GM23338 (cell line): Measurements from ENCODE around the gene GNPTAB. TPM values are rescaled to one million over a fixed set of nuclear protein-coding genes. Genes with fewer than 3 reads are reported as not detected.

ENCODE experiments used
- ATAC-seq: fragments of 200-7000 bp; cut with Tn5 transposase; 3 replicates; pipeline ENCODE4 v1.9.1; 2020
- DNase-seq: peaks from one replicate; pipeline ENCODE4 v3.0.0-alpha.2; 2015; ENCODE audit warnings: low spot score
- H2AFZ ChIP-seq: fragments of 200-600 bp; sonication (generic); 2 replicates; pipeline ENCODE4 v1.8.0; 2016; ENCODE audit warnings: antibody characterized with exemption, mild to moderate bottlenecking, moderate library complexity
- H3F3A ChIP-seq: fragments of 200-600 bp; sonication (generic); replicated peaks from 2 replicates; pipeline ENCODE4 v1.8.0; 2017; ENCODE audit warnings: antibody characterized with exemption, mixed run types, low read depth
- H3K27ac ChIP-seq: fragments of 200-600 bp; sonication (generic); 2 replicates; pipeline ENCODE4 v1.6.1; 2016; ENCODE audit warnings: low read depth
- H3K27me3 ChIP-seq: fragments of 200-600 bp; sonication (generic); 2 replicates; pipeline ENCODE4 v1.8.0; 2016; ENCODE audit warnings: mild to moderate bottlenecking, mixed run types, moderate library complexity; ENCODE audit not compliant: insufficient read depth
- H3K36me3 ChIP-seq: fragments of 200-600 bp; sonication (generic); 2 replicates; pipeline ENCODE4 v1.8.0; 2016; ENCODE audit warnings: mild to moderate bottlenecking; ENCODE audit not compliant: insufficient read depth
- H3K4me1 ChIP-seq: fragments of 200-600 bp; sonication (generic); 2 replicates; pipeline ENCODE4 v1.8.0; 2016; ENCODE audit warnings: mild to moderate bottlenecking, moderate library complexity; ENCODE audit not compliant: insufficient read depth
- H3K4me2 ChIP-seq: fragments of 200-600 bp; sonication (generic); 2 replicates; pipeline ENCODE4 v1.7.1; 2017; ENCODE audit warnings: mixed run types
- H3K4me3 ChIP-seq: fragments of 200-600 bp; sonication (generic); 2 replicates; pipeline ENCODE4 v1.6.1; 2016; ENCODE audit warnings: mixed run types
- H3K79me2 ChIP-seq: fragments of 200-600 bp; sonication (generic); replicated peaks from 2 replicates; pipeline ENCODE4 v1.8.0; 2017; ENCODE audit warnings: mild to moderate bottlenecking; ENCODE audit not compliant: insufficient read depth
- H3K9me2 ChIP-seq: fragments of 200-600 bp; sonication (generic); 2 replicates; pipeline ENCODE4 v1.8.0; 2017; ENCODE audit not compliant: insufficient read depth
- H4K20me1 ChIP-seq: fragments of 200-600 bp; sonication (generic); replicated peaks from 2 replicates; pipeline ENCODE4 v1.8.0; 2017; ENCODE audit warnings: mild to moderate bottlenecking; ENCODE audit not compliant: insufficient read depth
- H3K27ac Mint-ChIP-seq: 2 replicates; pipeline ENCODE4 v1.8.0; 2020; ENCODE audit warnings: inconsistent platforms, mild to moderate bottlenecking, moderate library complexity, mixed read lengths
- H3K27me3 Mint-ChIP-seq: 3 replicates; pipeline ENCODE4 v1.8.0; 2022; ENCODE audit warnings: low read depth, mild to moderate bottlenecking, moderate library complexity, mixed read lengths, inconsistent platforms; ENCODE audit not compliant: insufficient read depth, poor library complexity
- H3K36me3 Mint-ChIP-seq: 3 replicates; pipeline ENCODE4 v1.8.0; 2021; ENCODE audit warnings: low read depth, mild to moderate bottlenecking, inconsistent platforms, moderate library complexity, mixed read lengths
- H3K4me1 Mint-ChIP-seq: 3 replicates; pipeline ENCODE4 v1.8.0; 2020; ENCODE audit warnings: mild to moderate bottlenecking, inconsistent platforms, mixed read lengths
- H3K4me3 Mint-ChIP-seq: 3 replicates; pipeline ENCODE4 v1.8.0; 2021; ENCODE audit warnings: moderate library complexity, mild to moderate bottlenecking, inconsistent platforms, mixed read lengths
- H3K9me3 Mint-ChIP-seq: 3 replicates; pipeline ENCODE4 v1.8.0; 2020; ENCODE audit warnings: moderate library complexity, mild to moderate bottlenecking, inconsistent platforms, mixed read lengths
- CTCF ChIP-seq, 2 experiments: fragments of 200-600 bp in 1 of 2; sonication (generic) in 1 of 2; conservative IDR thresholded peaks; 2 replicates each; pipeline versions ENCODE4 v1.5.1 to v1.6.1; 2016 to 2017; ENCODE audit warnings: antibody characterized with exemption in 2 of 2, low read depth in 2 of 2, mild to moderate bottlenecking in 2 of 2, moderate library complexity in 1 of 2
- ETS1 ChIP-seq: IDR thresholded peaks from 2 replicates; pipeline ENCODE4 v1.6.1; 2016; ENCODE audit warnings: antibody characterized with exemption
- EZH2 ChIP-seq: fragments of 200-600 bp; sonication (generic); IDR thresholded peaks from one replicate; pipeline ENCODE4 v1.8.0; 2017; ENCODE audit warnings: antibody characterized with exemption, mild to moderate bottlenecking, low read depth; ENCODE audit not compliant: unreplicated experiment
- EZH2phosphoT487 ChIP-seq: fragments of 200-600 bp; sonication (generic); IDR thresholded peaks from one replicate; pipeline ENCODE4 v1.8.1; 2018; ENCODE audit warnings: antibody characterized with exemption; ENCODE audit not compliant: unreplicated experiment
- JUNB ChIP-seq: IDR thresholded peaks from one replicate; pipeline ENCODE4 v1.6.1; 2016; ENCODE audit warnings: antibody characterized with exemption; ENCODE audit not compliant: unreplicated experiment
- NANOG ChIP-seq: IDR thresholded peaks from 2 replicates; pipeline ENCODE4 v1.6.1; 2016; ENCODE audit warnings: antibody characterized with exemption, borderline replicate concordance
- POLR2AphosphoS5 ChIP-seq: IDR thresholded peaks from 2 replicates; pipeline ENCODE4 v1.6.1; 2016; ENCODE audit warnings: antibody characterized with exemption, low read depth
- REST ChIP-seq: IDR thresholded peaks from one replicate; pipeline ENCODE4 v1.6.1; 2018; ENCODE audit warnings: antibody characterized with exemption; ENCODE audit not compliant: unreplicated experiment
- ZNF114 ChIP-seq: fragments of 250-450 bp; sonication (Bioruptor Pico); IDR thresholded peaks from 2 replicates; pipeline ENCODE4 v1.5.0; 2020; ENCODE audit warnings: mild to moderate bottlenecking, moderate library complexity
- polyA plus RNA-seq: library from polyadenylated mRNA; unstranded; fragments of >200 nt; fragmentation: Nextera tagmentation; extraction: Ambion mirVana; gene quantifications from 2 replicates; pipeline ENCODE4 v1.2.1, GENCODE V29; 2016
- total RNA-seq: library from RNA; depleted of rRNA; stranded (reverse); fragments of >200 nt; shearing (Covaris generic); gene quantifications from 2 replicates; pipeline ENCODE4 v1.2.3, GENCODE V29; 2014

Gene GNPTAB
- total and polyA plus RNA-seq, 2 experiments from 2014 or later, result 23.6 to 58.3 TPM

GRCh38 chr12:101697197-101697929 lies 133.4 kb downstream of the GNPTAB start, which contains the start of gene CHPT1:
Gene CHPT1 (plus strand): TSS chr12:101697640. CDS start chr12:101697862, 222 bp downstream.
- no peaks in the 10 kb centered on the region for H3K9me2 ChIP-seq
- H3K4me3 Mint-ChIP-seq, result peak within 1 kb of the TSS; percentile 89
- H3K27me3 ChIP-seq, result peaks cover 29% of the 10 kb centered on the region
- no peaks in the 10 kb centered on the region for H3K36me3 ChIP-seq
- peaks cover 18% of the 10 kb centered on the region; the same call in 1 of the 2 replicates for H3K4me1 ChIP-seq
- 0 out of 2 replicates have a peak, but pooled peaks cover 4% of the 10 kb centered on the region for H3F3A ChIP-seq
- H3K79me2 ChIP-seq, result peaks cover 36% of the 10 kb centered on the region
- peaks cover 21% of the 10 kb centered on the region for H3K4me1 Mint-ChIP-seq
- H3K27ac ChIP-seq, result no peak within 1 kb of the TSS
- no peaks in the 10 kb centered on the region for H3K36me3 Mint-ChIP-seq
- H3K4me2 ChIP-seq, result peak within 1 kb of the TSS; percentile 98
- 0 out of 2 replicates have a peak, but pooled peaks cover 2% of the 10 kb centered on the region for H4K20me1 ChIP-seq
- H3K27ac Mint-ChIP-seq, result peak within 1 kb of the TSS; percentile 52; the same call in 1 of the 2 replicates
- no peak for TF ChIP-seq NANOG
- peak; percentile 42; the same call in 1 of the 2 replicates for TF ChIP-seq POLR2AphosphoS5
- H3K27me3 Mint-ChIP-seq, result peaks cover 22% of the 10 kb centered on the region
- ATAC-seq (peak; percentile 78), DNase-seq (peak; percentile 85)
- peak within 1 kb of the TSS; percentile 95 for H3K4me3 ChIP-seq
- H3K9me3 Mint-ChIP-seq, result no peaks in the 10 kb centered on the region; the same call in 2 of the 3 replicates
- H2AFZ ChIP-seq, result peak within 1 kb of the TSS; percentile 100

- Histone ChIP-seq H3K4me2 (peak overlapping the region; percentile 98), H3K4me1 (peaks cover 18% of the 10 kb centered on the region; the same call in 1 of the 2 replicates), H3K27me3 (peaks cover 29% of the 10 kb centered on the region), H3F3A (0 out of 2 replicates have a peak, but pooled peaks cover 4% of the 10 kb centered on the region), H3K36me3 (no peaks in the 10 kb centered on the region), H4K20me1 (0 out of 2 replicates have a peak, but pooled peaks cover 2% of the 10 kb centered on the region), H3K27ac (no peak overlapping the region), H2AFZ (peak overlapping the region; percentile 100), H3K9me2 (no peaks in the 10 kb centered on the region), H3K4me3 (peak overlapping the region; percentile 95), H3K79me2 (peaks cover 28% of the 10 kb centered on the region)
- DNase-seq (peak; percentile 8), ATAC-seq (no peak; the same call in 1 of the 3 replicates)
- TF ChIP-seq EZH2 (peak; percentile 39), JUNB (no peak)
- H3K4me3 Mint-ChIP-seq, result peak overlapping the region; percentile 89
- no peaks in the 10 kb centered on the region for H3K36me3 Mint-ChIP-seq
- no peak overlapping the region; the same call in 1 of the 2 replicates for H3K27ac Mint-ChIP-seq
- peaks cover 22% of the 10 kb centered on the region for H3K27me3 Mint-ChIP-seq
- no peaks in the 10 kb centered on the region; the same call in 2 of the 3 replicates for H3K9me3 Mint-ChIP-seq
- H3K4me1 Mint-ChIP-seq, result peaks cover 21% of the 10 kb centered on the region
These were observed 134.2 kb downstream of the GNPTAB start for GRCh38 chr12:101696251-101697196.

- H3K9me2 ChIP-seq, result no peaks in the 10 kb centered on the region
- Mint-ChIP-seq H3K27ac (no peak overlapping the region), H3K9me3 (no peaks in the 10 kb centered on the region; the same call in 2 of the 3 replicates), H3K4me3 (no peak overlapping the region), H3K27me3 (peaks cover 22% of the 10 kb centered on the region), H3K36me3 (no peaks in the 10 kb centered on the region), H3K4me1 (peaks cover 21% of the 10 kb centered on the region)
- H3K79me2 ChIP-seq, result peaks cover 20% of the 10 kb centered on the region; the same call in 1 of the 2 replicates
- H3K4me3 ChIP-seq, result no peak overlapping the region
- 0 out of 2 replicates have a peak, but pooled peaks cover 4% of the 10 kb centered on the region for H3F3A ChIP-seq
- no peak overlapping the region for H2AFZ ChIP-seq
- ATAC-seq (no peak), DNase-seq (no peak)
- H3K27ac ChIP-seq, result no peak overlapping the region
- peaks cover 18% of the 10 kb centered on the region; the same call in 1 of the 2 replicates for H3K4me1 ChIP-seq
- H4K20me1 ChIP-seq, result 0 out of 2 replicates have a peak, but pooled peaks cover under 1% of the 10 kb centered on the region
- H3K27me3 ChIP-seq, result peaks cover 29% of the 10 kb centered on the region
- no peaks in the 10 kb centered on the region for H3K36me3 ChIP-seq
- H3K4me2 ChIP-seq, result no peak overlapping the region
- TF ChIP-seq ZNF114 (CRISPR knock-in tag), result no peak
- TF ChIP-seq ETS1, result no peak
- TF ChIP-seq JUNB, result no peak
- TF ChIP-seq POLR2AphosphoS5, result no peak
- TF ChIP-seq REST, result no peak
- TF ChIP-seq NANOG, result no peak
- TF ChIP-seq EZH2phosphoT487, result no peak
- TF ChIP-seq CTCF (conservative IDR thresholded peaks at IDR 0.05; ENCODE audit: low read depth in 2 of 2), result no peak
These were observed 135.1 kb downstream of the GNPTAB start for GRCh38 chr12:101695706-101696105.
